DOHH2 (cell line): ENCODE measurements around the gene TGM6.

Source experiments
- EZH2phosphoT487 ChIP-seq: fragments of 200-600 bp; sonication (generic); IDR thresholded peaks from 2 replicates; pipeline ENCODE4 v1.6.1; 2017; ENCODE audit warnings: borderline replicate concordance, mild to moderate bottlenecking, antibody characterized with exemption, low read length, moderate library complexity, mixed read lengths
- TF ChIP-seq, protein P1 (sequence below): fragments of 200-600 bp; sonication (generic); IDR thresholded peaks from one replicate; pipeline ENCODE4 v1.5.1; 2014; ENCODE audit warnings: antibody characterized with exemption, mild to moderate bottlenecking, low read depth, low read length; ENCODE audit not compliant: poor library complexity, severe bottlenecking

- TF ChIP-seq, protein P1, sequence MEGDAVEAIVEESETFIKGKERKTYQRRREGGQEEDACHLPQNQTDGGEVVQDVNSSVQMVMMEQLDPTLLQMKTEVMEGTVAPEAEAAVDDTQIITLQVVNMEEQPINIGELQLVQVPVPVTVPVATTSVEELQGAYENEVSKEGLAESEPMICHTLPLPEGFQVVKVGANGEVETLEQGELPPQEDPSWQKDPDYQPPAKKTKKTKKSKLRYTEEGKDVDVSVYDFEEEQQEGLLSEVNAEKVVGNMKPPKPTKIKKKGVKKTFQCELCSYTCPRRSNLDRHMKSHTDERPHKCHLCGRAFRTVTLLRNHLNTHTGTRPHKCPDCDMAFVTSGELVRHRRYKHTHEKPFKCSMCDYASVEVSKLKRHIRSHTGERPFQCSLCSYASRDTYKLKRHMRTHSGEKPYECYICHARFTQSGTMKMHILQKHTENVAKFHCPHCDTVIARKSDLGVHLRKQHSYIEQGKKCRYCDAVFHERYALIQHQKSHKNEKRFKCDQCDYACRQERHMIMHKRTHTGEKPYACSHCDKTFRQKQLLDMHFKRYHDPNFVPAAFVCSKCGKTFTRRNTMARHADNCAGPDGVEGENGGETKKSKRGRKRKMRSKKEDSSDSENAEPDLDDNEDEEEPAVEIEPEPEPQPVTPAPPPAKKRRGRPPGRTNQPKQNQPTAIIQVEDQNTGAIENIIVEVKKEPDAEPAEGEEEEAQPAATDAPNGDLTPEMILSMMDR: no peak
- no peak for TF ChIP-seq EZH2phosphoT487
Observed at GRCh38 chr20:2363187-2363586, 17.5 kb upstream of the TGM6 start.
